ENCODE measurements around the gene CDC45. TPM values are rescaled to one million over a fixed set of nuclear protein-coding genes. Genes with fewer than 3 reads are reported as not detected.

CDC45 gene
- total and polyA plus RNA-seq, 2 donors (not counting 1 experiment from before 2014, with no cell fraction given): 3.8 to 12.0 TPM

GRCh38 chr22:19526076-19526701 is 46.5 kb downstream of the CDC45 start:
- Histone ChIP-seq H3K4me1 (ENCODE audit: control insufficient read depth, extremely low read depth, insufficient read depth, low read length) (no peaks in the 10 kb centered on the region), H3K9me3 (ENCODE audit: control insufficient read depth, insufficient read depth, low read depth, low read length) (no peaks in the 10 kb centered on the region), H3K79me2 (ENCODE audit: control insufficient read depth, insufficient read depth, low read length) (no peaks in the 10 kb centered on the region), H4K20me1 (ENCODE audit: control insufficient read depth, extremely low read depth, insufficient read depth, low read length) (no peaks in the 10 kb centered on the region), H3K4me3 (replicated peaks in 1 of 4; ENCODE audit: control extremely low read depth in 1 of 4, insufficient read depth in 1 of 4, low read depth in 3 of 4, low read length in 4 of 4) (no peak overlapping the region), H3K36me3 (ENCODE audit: control insufficient read depth, insufficient read depth, low read length) (no peaks in the 10 kb centered on the region), H2AFZ (ENCODE audit: low read length) (no peak overlapping the region), H3K27me3 (ENCODE audit: control insufficient read depth, insufficient read depth, low read length) (peaks cover 10% of the 10 kb centered on the region), H3K27ac (ENCODE audit: insufficient read depth, low read length) (no peak overlapping the region), H3K4me2 (ENCODE audit: extremely low read depth, insufficient read depth, low read length) (no peak overlapping the region), H3K9ac (ENCODE audit: insufficient read depth, low read length) (no peak overlapping the region)
- TF ChIP-seq EZH2 (IDR thresholded peaks at IDR 0.05; ENCODE audit: low read length, missing control alignments): no peak
- TF ChIP-seq CTCF (conservative IDR thresholded peaks at IDR 0.05 in 1 of 2, IDR thresholded peaks at IDR 0.05 in 1 of 2; ENCODE audit: low read depth in 1 of 2, low read length in 2 of 2): no peak
- DNase-seq (ENCODE audit: low read depth in 2 of 2): no peak

GRCh38 chr22:19526702-19527111 is 47.0 kb downstream of the CDC45 start:
- Histone ChIP-seq H3K27ac (ENCODE audit: insufficient read depth, low read length) (no peak overlapping the region), H3K9me3 (ENCODE audit: control insufficient read depth, insufficient read depth, low read depth, low read length) (no peaks in the 10 kb centered on the region), H3K79me2 (ENCODE audit: control insufficient read depth, insufficient read depth, low read length) (no peaks in the 10 kb centered on the region), H3K27me3 (ENCODE audit: control insufficient read depth, insufficient read depth, low read length) (peaks cover 10% of the 10 kb centered on the region), H3K4me3 (replicated peaks in 1 of 4; ENCODE audit: control extremely low read depth in 1 of 4, insufficient read depth in 1 of 4, low read depth in 3 of 4, low read length in 4 of 4) (no peak overlapping the region), H3K4me1 (ENCODE audit: control insufficient read depth, extremely low read depth, insufficient read depth, low read length) (no peaks in the 10 kb centered on the region), H3K36me3 (ENCODE audit: control insufficient read depth, insufficient read depth, low read length) (no peaks in the 10 kb centered on the region), H3K9ac (ENCODE audit: insufficient read depth, low read length) (no peak overlapping the region), H4K20me1 (ENCODE audit: control insufficient read depth, extremely low read depth, insufficient read depth, low read length) (no peaks in the 10 kb centered on the region), H3K4me2 (ENCODE audit: extremely low read depth, insufficient read depth, low read length) (no peak overlapping the region), H2AFZ (ENCODE audit: low read length) (no peak overlapping the region)
- TF ChIP-seq CTCF (conservative IDR thresholded peaks at IDR 0.05 in 1 of 2, IDR thresholded peaks at IDR 0.05 in 1 of 2; ENCODE audit: low read depth in 1 of 2, low read length in 2 of 2): no peak
- no peak for TF ChIP-seq EZH2 (IDR thresholded peaks at IDR 0.05; ENCODE audit: low read length, missing control alignments)
- no peak for DNase-seq (ENCODE audit: low read depth in 2 of 2)

GRCh38 chr22:19527321-19527721 is 47.6 kb downstream of the CDC45 start:
- Histone ChIP-seq H3K4me1 (ENCODE audit: control insufficient read depth, extremely low read depth, insufficient read depth, low read length) (no peaks in the 10 kb centered on the region), H2AFZ (ENCODE audit: low read length) (no peak overlapping the region), H3K79me2 (ENCODE audit: control insufficient read depth, insufficient read depth, low read length) (no peaks in the 10 kb centered on the region), H3K4me2 (ENCODE audit: extremely low read depth, insufficient read depth, low read length) (no peak overlapping the region), H3K27me3 (ENCODE audit: control insufficient read depth, insufficient read depth, low read length) (peaks cover 10% of the 10 kb centered on the region), H3K9ac (ENCODE audit: insufficient read depth, low read length) (no peak overlapping the region), H3K4me3 (replicated peaks in 1 of 4; ENCODE audit: control extremely low read depth in 1 of 4, insufficient read depth in 1 of 4, low read depth in 3 of 4, low read length in 4 of 4) (no peak overlapping the region), H3K27ac (ENCODE audit: insufficient read depth, low read length) (no peak overlapping the region), H3K9me3 (ENCODE audit: control insufficient read depth, insufficient read depth, low read depth, low read length) (no peaks in the 10 kb centered on the region), H4K20me1 (ENCODE audit: control insufficient read depth, extremely low read depth, insufficient read depth, low read length) (no peaks in the 10 kb centered on the region), H3K36me3 (ENCODE audit: control insufficient read depth, insufficient read depth, low read length) (no peaks in the 10 kb centered on the region)
- TF ChIP-seq CTCF (conservative IDR thresholded peaks at IDR 0.05 in 1 of 2, IDR thresholded peaks at IDR 0.05 in 1 of 2; ENCODE audit: low read depth in 1 of 2, low read length in 2 of 2): no peak
- no peak for TF ChIP-seq EZH2 (IDR thresholded peaks at IDR 0.05; ENCODE audit: low read length, missing control alignments)
- no peak for DNase-seq (ENCODE audit: low read depth in 2 of 2)

Data from fibroblast of lung (primary cell).